BLaER1 treated with 17β-estradiol and CSF1 and Interleukin-3, amounts not matched to agents 10 nM and 100 nM (cell line): ENCODE results near the gene IL20.

Source experiments
- H3K27ac ChIP-seq, 11 experiments: shearing (Covaris generic); formaldehyde crosslinking; 2 replicates each; pipeline ENCODE4 v1.8.1; 2022
- H3K27me3 ChIP-seq, 11 experiments: shearing (Covaris generic); formaldehyde crosslinking; 2 replicates each; pipeline ENCODE4 v1.8.1; 2022
- H3K36me3 ChIP-seq, 11 experiments: shearing (Covaris generic); formaldehyde crosslinking; 2 replicates each; pipeline ENCODE4 v1.8.1; 2022
- H3K4me1 ChIP-seq, 10 experiments: shearing (Covaris generic); formaldehyde crosslinking; 2 replicates each; pipeline ENCODE4 v1.8.1; 2022
- H3K4me2 ChIP-seq, 11 experiments: shearing (Covaris generic); formaldehyde crosslinking; 2 replicates each; pipeline ENCODE4 v1.8.1; 2022
- H3K4me3 ChIP-seq, 10 experiments: shearing (Covaris generic); formaldehyde crosslinking; 2 replicates each; pipeline ENCODE4 v1.8.1; 2022
- H3K9ac ChIP-seq, 11 experiments: shearing (Covaris generic); formaldehyde crosslinking; 2 replicates each; pipeline ENCODE4 v1.8.1; 2022
- H3K9me3 ChIP-seq, 11 experiments: shearing (Covaris generic); formaldehyde crosslinking; replicated peaks in 1 of 11; 2 replicates each; pipeline ENCODE4 v1.8.1; 2022
- H4K20me1 ChIP-seq, 11 experiments: shearing (Covaris generic); formaldehyde crosslinking; 2 replicates each; pipeline ENCODE4 v1.8.1; 2022
- Cebpa-rat ChIP-seq, 11 experiments: shearing (Covaris generic); IDR thresholded peaks; 2 replicates each; pipeline ENCODE4 v1.8.1; 2022

IL20 gene

GRCh38 chr1:206835186-206835585 is 30.2 kb upstream of the IL20 start:
- Histone ChIP-seq H3K4me1 (peaks cover 48 to 66% (median 54%) of the 10 kb centered on the region in 10 experiments), H3K36me3 (no peaks in the 10 kb centered on the region), H3K27ac (peak overlapping the region in 7 of 11 experiments; percentile 3 to 82 (median 64); a peak in 9 of 22 replicates), H4K20me1 (peaks cover 0 to 3% (median 0%) of the 10 kb centered on the region in 11 experiments; a peak in 1 of 22 replicates), H3K27me3 (no peaks in the 10 kb centered on the region), H3K9me3 (no peaks in the 10 kb centered on the region), H3K4me2 (peak overlapping the region; percentile 81 to 94 (median 86); a peak in 18 of 22 replicates), H3K9ac (peak overlapping the region in 2 of 11 experiments; percentile 12 to 30; a peak in 2 of 22 replicates), H3K4me3 (no peak overlapping the region)
- no peak for TF ChIP-seq Cebpa-rat (IDR thresholded peaks at IDR 0.05)

GRCh38 chr1:206836111-206836510 is 29.3 kb upstream of the IL20 start:
- H3K36me3 ChIP-seq = no peaks in the 10 kb centered on the region
- peak overlapping the region in 3 of 11 experiments; percentile 19 to 86 (median 82); a peak in 5 of 22 replicates for H3K4me2 ChIP-seq
- H3K4me1 ChIP-seq = peaks cover 42 to 59% (median 49%) of the 10 kb centered on the region in 10 experiments
- H3K9me3 ChIP-seq = no peaks in the 10 kb centered on the region
- H3K9ac ChIP-seq = no peak overlapping the region
- peaks cover 0 to 3% (median 0%) of the 10 kb centered on the region in 11 experiments; a peak in 1 of 22 replicates for H4K20me1 ChIP-seq
- no peak overlapping the region for H3K4me3 ChIP-seq
- peak overlapping the region in 3 of 11 experiments; percentile 64 to 82 (median 78); a peak in 4 of 22 replicates for H3K27ac ChIP-seq
- no peaks in the 10 kb centered on the region for H3K27me3 ChIP-seq
- no peak for TF ChIP-seq Cebpa-rat (IDR thresholded peaks at IDR 0.05)

- no peak overlapping the region for H3K9ac ChIP-seq
- peaks cover 13 to 30% (median 19%) of the 10 kb centered on the region in 10 experiments for H3K4me1 ChIP-seq
- H4K20me1 ChIP-seq = no peaks in the 10 kb centered on the region
- H3K4me2 ChIP-seq = no peak overlapping the region
- no peak overlapping the region for H3K27ac ChIP-seq
- H3K4me3 ChIP-seq = no peak overlapping the region
- H3K9me3 ChIP-seq = no peaks in the 10 kb centered on the region
- no peaks in the 10 kb centered on the region for H3K36me3 ChIP-seq
- no peak for TF ChIP-seq Cebpa-rat (IDR thresholded peaks at IDR 0.05)
- H3K27me3 ChIP-seq = no peaks in the 10 kb centered on the region
Measured at GRCh38 chr1:206839006-206839560, 26.3 kb upstream of the IL20 start.

GRCh38 chr1:206839857-206840256 is 25.6 kb upstream of the IL20 start:
- TF ChIP-seq Cebpa-rat (IDR thresholded peaks at IDR 0.05) = no peak
- H3K27me3 ChIP-seq = no peaks in the 10 kb centered on the region

GRCh38 chr1:206841609-206842323 is 23.7 kb upstream of the IL20 start:
- H3K4me3 ChIP-seq = no peak overlapping the region
- H3K36me3 ChIP-seq = no peaks in the 10 kb centered on the region
- no peaks in the 10 kb centered on the region for H3K27me3 ChIP-seq
- H4K20me1 ChIP-seq = no peaks in the 10 kb centered on the region
- H3K27ac ChIP-seq = no peak overlapping the region
- H3K9ac ChIP-seq = no peak overlapping the region
- TF ChIP-seq Cebpa-rat (IDR thresholded peaks at IDR 0.05) = no peak
- H3K9me3 ChIP-seq = no peaks in the 10 kb centered on the region
- peaks cover 0 to 5% (median 0%) of the 10 kb centered on the region in 10 experiments; a peak in 3 of 20 replicates for H3K4me1 ChIP-seq
- H3K4me2 ChIP-seq = no peak overlapping the region

More at GRCh38 chr1:206839857-206840256, 25.6 kb upstream of the IL20 start:
- H3K4me1 ChIP-seq = peaks cover 5 to 22% (median 11%) of the 10 kb centered on the region in 10 experiments; a peak in 19 of 20 replicates
- H4K20me1 ChIP-seq = no peaks in the 10 kb centered on the region
- no peak overlapping the region for H3K27ac ChIP-seq
- no peak overlapping the region for H3K4me2 ChIP-seq
- H3K9me3 ChIP-seq = no peaks in the 10 kb centered on the region
- H3K4me3 ChIP-seq = no peak overlapping the region
- H3K9ac ChIP-seq = no peak overlapping the region
- no peaks in the 10 kb centered on the region for H3K36me3 ChIP-seq

- H3K9ac ChIP-seq = no peak overlapping the region
- no peak overlapping the region for H3K4me2 ChIP-seq
- no peaks in the 10 kb centered on the region for H3K4me1 ChIP-seq
- no peaks in the 10 kb centered on the region for H3K9me3 ChIP-seq
- no peak for TF ChIP-seq Cebpa-rat (IDR thresholded peaks at IDR 0.05)
- no peak overlapping the region for H3K4me3 ChIP-seq
- no peaks in the 10 kb centered on the region for H3K36me3 ChIP-seq
- H3K27me3 ChIP-seq = no peaks in the 10 kb centered on the region
- H3K27ac ChIP-seq = no peak overlapping the region
- no peaks in the 10 kb centered on the region for H4K20me1 ChIP-seq
Measured at GRCh38 chr1:206842854-206843253, 22.6 kb upstream of the IL20 start.

- H3K4me3 ChIP-seq = no peak overlapping the region
- H3K4me2 ChIP-seq = no peak overlapping the region
- no peak overlapping the region for H3K27ac ChIP-seq
- no peaks in the 10 kb centered on the region for H4K20me1 ChIP-seq
- no peak overlapping the region for H3K9ac ChIP-seq
- H3K9me3 ChIP-seq = no peaks in the 10 kb centered on the region
- TF ChIP-seq Cebpa-rat (IDR thresholded peaks at IDR 0.05) = no peak
- H3K4me1 ChIP-seq = no peaks in the 10 kb centered on the region
- no peaks in the 10 kb centered on the region for H3K27me3 ChIP-seq
- H3K36me3 ChIP-seq = no peaks in the 10 kb centered on the region
Measured at GRCh38 chr1:206843626-206844025, 21.8 kb upstream of the IL20 start.

GRCh38 chr1:206846487-206846886 is 18.9 kb upstream of the IL20 start:
- no peaks in the 10 kb centered on the region for H4K20me1 ChIP-seq
- TF ChIP-seq Cebpa-rat (IDR thresholded peaks at IDR 0.05) = no peak
- no peak overlapping the region for H3K9ac ChIP-seq
- no peaks in the 10 kb centered on the region for H3K27me3 ChIP-seq
- H3K9me3 ChIP-seq = peaks cover 0 to under 1% (median 0%) of the 10 kb centered on the region in 11 experiments; a peak in 1 of 22 replicates
- no peak overlapping the region for H3K4me2 ChIP-seq
- H3K4me1 ChIP-seq = no peaks in the 10 kb centered on the region
- no peaks in the 10 kb centered on the region for H3K36me3 ChIP-seq
- H3K4me3 ChIP-seq = no peak overlapping the region
- no peak overlapping the region for H3K27ac ChIP-seq

- no peak overlapping the region for H3K4me2 ChIP-seq
- H3K27ac ChIP-seq = no peak overlapping the region
- no peaks in the 10 kb centered on the region for H3K27me3 ChIP-seq
- H3K4me1 ChIP-seq = no peaks in the 10 kb centered on the region
- no peak for TF ChIP-seq Cebpa-rat (IDR thresholded peaks at IDR 0.05)
- H3K36me3 ChIP-seq = no peaks in the 10 kb centered on the region
- no peak overlapping the region for H3K9ac ChIP-seq
- H3K9me3 ChIP-seq = peaks cover 0 to 10% (median 4%) of the 10 kb centered on the region in 11 experiments; a peak in 12 of 22 replicates
- no peaks in the 10 kb centered on the region for H4K20me1 ChIP-seq
- H3K4me3 ChIP-seq = no peak overlapping the region
Measured at GRCh38 chr1:206847337-206847834, 18.0 kb upstream of the IL20 start.
